Measurements from ENCODE around the gene APOOL. TPM values are rescaled to one million over a fixed set of nuclear protein-coding genes. Genes with fewer than 3 reads are reported as not detected.

Gene APOOL
- total RNA-seq, 1 experiment from 2014 or later, result 3.4 TPM

Other genes starting within 250 kb of the APOOL start
- not detected in 2 replicates for gene SATL1, start 239.9 kb downstream of the APOOL start, total RNA-seq (2014; rRNA removed; shearing (Covaris generic); ENCODE audit: low replicate concordance)
- gene ZNF711, start 240.1 kb downstream of the APOOL start, total RNA-seq (2014; rRNA removed; shearing (Covaris generic); ENCODE audit: low replicate concordance), result not detected in 2 replicates